HEK293T (cell line): ENCODE measurements around the gene LGALS7.
"Not testable (repeated sequence)": the region's sequence is repeated elsewhere in the genome, so short reads cannot be mapped to it uniquely, and the experiment has no call there.

ENCODE experiments used
- ARNT ChIP-seq: fragments of 450-650 bp; IDR thresholded peaks from 2 replicates; pipeline ENCODE4 v1.6.1; 2017; ENCODE audit warnings: mild to moderate bottlenecking
- TARDBP ChIP-seq: fragments of 450-650 bp; IDR thresholded peaks from 2 replicates; pipeline ENCODE4 v1.6.1; 2016
- TF ChIP-seq, protein P1 (sequence below): fragments of 450-650 bp; IDR thresholded peaks from 2 replicates; pipeline ENCODE4 v1.6.1; 2016

GRCh38 chr19:38770228-38770948 is 2.9 kb downstream of the LGALS7 start:
- not testable (repeated sequence) for TF ChIP-seq TARDBP, ARNT
- TF ChIP-seq, protein P1, sequence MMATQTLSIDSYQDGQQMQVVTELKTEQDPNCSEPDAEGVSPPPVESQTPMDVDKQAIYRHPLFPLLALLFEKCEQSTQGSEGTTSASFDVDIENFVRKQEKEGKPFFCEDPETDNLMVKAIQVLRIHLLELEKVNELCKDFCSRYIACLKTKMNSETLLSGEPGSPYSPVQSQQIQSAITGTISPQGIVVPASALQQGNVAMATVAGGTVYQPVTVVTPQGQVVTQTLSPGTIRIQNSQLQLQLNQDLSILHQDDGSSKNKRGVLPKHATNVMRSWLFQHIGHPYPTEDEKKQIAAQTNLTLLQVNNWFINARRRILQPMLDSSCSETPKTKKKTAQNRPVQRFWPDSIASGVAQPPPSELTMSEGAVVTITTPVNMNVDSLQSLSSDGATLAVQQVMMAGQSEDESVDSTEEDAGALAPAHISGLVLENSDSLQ: not testable (repeated sequence)
